HCT116 (cell line): ENCODE results near the gene SLC25A41. TPM values are rescaled to one million over a fixed set of nuclear protein-coding genes. Genes with fewer than 3 reads are reported as not detected.

Source experiments
- ATAC-seq: fragments of 200-7000 bp; cut with Tn5 transposase; 2 replicates; pipeline ENCODE4 v1.9.1; 2020; ENCODE audit warnings: mild to moderate bottlenecking, moderate library complexity
- BruUV-seq: library from RNA; stranded (reverse); fragments of 400-500 nt; replicated peaks from 2 replicates; lab custom pipeline; 2021; lab: Mats Ljungman, UMichigan
- CTCF ChIA-PET: fragments of 300-600 bp; sonication (Branson Sonifier 250); formaldehyde crosslinking; loops from one replicate; lab custom pipeline; 2021; ENCODE audit warnings: antibody characterized with exemption; lab: Charles Lee
- POLR2A ChIA-PET: fragments of 300-600, 350-600 bp; sonication (Branson Sonifier 250); formaldehyde crosslinking; loops from one replicate; lab custom pipeline; 2021; ENCODE audit warnings: antibody characterized with exemption; lab: Charles Lee
- RAD21 ChIA-PET, 2 experiments: fragments of 300-600 bp; sonication (Branson Sonifier 250); formaldehyde crosslinking; loops; one replicate each; lab custom pipeline; 2023; ENCODE audit warnings: low total read pairs in 2 of 2; ENCODE audit not compliant: uncharacterized antibody in 2 of 2, unreplicated experiment in 2 of 2, low non-redundant PET in 1 of 2; lab: Charles Lee
- DNase-seq: peaks from one replicate; pipeline ENCODE4 v3.0.0-alpha.2; 2010; ENCODE audit warnings: low read depth, low spot score
- H2AFZ ChIP-seq: fragments of 200-600 bp; shearing (Covaris generic), sonication (generic); 2 replicates; pipeline ENCODE4 v1.6.1; 2017; ENCODE audit warnings: low read depth, mixed run types, mixed read lengths, antibody characterized with exemption, low read length; ENCODE audit not compliant: poor library complexity, severe bottlenecking
- H3K27ac ChIP-seq: 2 replicates; pipeline ENCODE4 v1.5.1; 2012; ENCODE audit warnings: low read depth, low read length
- H3K27me3 ChIP-seq: fragments of 200-600 bp; sonication (generic); 2 replicates; pipeline ENCODE4 v1.6.1; 2016; ENCODE audit warnings: mixed run types, low read length, mixed read lengths; ENCODE audit not compliant: insufficient read depth
- H3K36me3 ChIP-seq, 2 experiments: fragments of 200-500 bp in 1 of 2; fragments of 200-600 bp in 1 of 2; sonication (Bioruptor generic) in 1 of 2; sonication (generic) in 1 of 2; 2 replicates each; pipeline versions ENCODE4 v1.5.1 to v1.6.1; 2014 to 2016; ENCODE audit warnings: low read length in 2 of 2, inconsistent platforms in 1 of 2, mixed read lengths in 1 of 2, mixed run types in 1 of 2; ENCODE audit not compliant: insufficient read depth in 2 of 2, control insufficient read depth in 1 of 2
- H3K4me1 ChIP-seq, 2 experiments: fragments of 200-600 bp in 1 of 2; sonication (generic) in 1 of 2; 2 replicates each; pipeline versions ENCODE4 v1.5.1 to v1.6.1; 2012 to 2017; ENCODE audit warnings: low read length in 2 of 2, inconsistent platforms in 1 of 2, mild to moderate bottlenecking in 1 of 2, mixed read lengths in 1 of 2, mixed run types in 1 of 2, moderate library complexity in 1 of 2; ENCODE audit not compliant: insufficient read depth in 2 of 2, control insufficient read depth in 1 of 2
- H3K4me2 ChIP-seq: fragments of 200-600 bp; sonication (generic); 2 replicates; pipeline ENCODE4 v1.6.1; 2017; ENCODE audit warnings: mixed run types, low read length, mixed read lengths
- H3K4me3 ChIP-seq, 2 experiments: fragments of 200-600 bp in 1 of 2; sonication (generic) in 1 of 2; replicated peaks in 1 of 2; 2 replicates each; pipeline ENCODE4 v1.5.1; 2011 to 2016; ENCODE audit warnings: low read length in 2 of 2, control low read depth in 1 of 2, low read depth in 1 of 2, mild to moderate bottlenecking in 1 of 2, mixed read lengths in 1 of 2, mixed run types in 1 of 2
- H3K79me2 ChIP-seq: fragments of 200-600 bp; sonication (generic); 2 replicates; pipeline ENCODE4 v1.6.1; 2017; ENCODE audit warnings: mild to moderate bottlenecking, mixed run types, low read length, moderate library complexity, mixed read lengths; ENCODE audit not compliant: insufficient read depth
- H3K9ac ChIP-seq: fragments of 200-600 bp; sonication (generic); 2 replicates; pipeline ENCODE4 v1.6.1; 2016; ENCODE audit warnings: low read length, mixed read lengths
- H3K9me2 ChIP-seq: fragments of 200-600 bp; sonication (generic), shearing (Covaris generic); 2 replicates; pipeline ENCODE4 v1.6.1; 2017; ENCODE audit warnings: mixed run types, mild to moderate bottlenecking, moderate library complexity; ENCODE audit not compliant: insufficient read depth
- H3K9me3 ChIP-seq, 2 experiments: fragments of 200-500 bp in 1 of 2; fragments of 200-600 bp in 1 of 2; sonication (Bioruptor generic) in 1 of 2; sonication (generic) in 1 of 2; 2 replicates each; pipeline ENCODE4 v1.6.1; 2014 to 2017; ENCODE audit warnings: low read length in 2 of 2, mixed read lengths in 2 of 2, inconsistent platforms in 1 of 2, low read depth in 1 of 2, mild to moderate bottlenecking in 1 of 2, mixed run types in 1 of 2, moderate library complexity in 1 of 2; ENCODE audit not compliant: control insufficient read depth in 1 of 2, insufficient read depth in 1 of 2
- H4K20me1 ChIP-seq: fragments of 200-600 bp; sonication (generic), shearing (Covaris generic); 2 replicates; pipeline ENCODE4 v1.6.1; 2017; ENCODE audit warnings: mixed run types, mild to moderate bottlenecking, moderate library complexity; ENCODE audit not compliant: insufficient read depth
- CBX3 ChIP-seq: IDR thresholded peaks from 2 replicates; pipeline ENCODE4 v1.6.1; 2012; ENCODE audit warnings: low read depth
- CTCF ChIP-seq, 3 experiments: fragments of 200-600 bp in 1 of 3; sonication (generic) in 1 of 3; IDR thresholded peaks in 2 of 3; conservative IDR thresholded peaks in 1 of 3; 2 replicates each; pipeline ENCODE4 v1.5.1; 2012 to 2017; ENCODE audit warnings: low read depth in 2 of 3, low read length in 2 of 3, antibody characterized with exemption in 1 of 3, borderline replicate concordance in 1 of 3, control low read depth in 1 of 3, mild to moderate bottlenecking in 1 of 3, mixed read lengths in 1 of 3, mixed run types in 1 of 3, moderate library complexity in 1 of 3; ENCODE audit not compliant: insufficient read depth in 1 of 3
- EGR1 ChIP-seq: IDR thresholded peaks from 2 replicates; pipeline ENCODE4 v1.6.1; 2012; ENCODE audit warnings: low read depth
- ELF1 ChIP-seq: IDR thresholded peaks from 2 replicates; pipeline ENCODE4 v1.6.1; 2012; ENCODE audit warnings: low read depth, borderline replicate concordance
- EZH2 ChIP-seq: fragments of 200-600 bp; sonication (generic); IDR thresholded peaks from 2 replicates; pipeline ENCODE4 v1.6.1; 2017; ENCODE audit warnings: antibody characterized with exemption, mixed run types
- FOSL1 ChIP-seq: IDR thresholded peaks from 2 replicates; pipeline ENCODE4 v1.6.1; 2012; ENCODE audit warnings: low read depth
- JUND ChIP-seq: IDR thresholded peaks from 2 replicates; pipeline ENCODE4 v1.6.1; 2012
- MAX ChIP-seq: IDR thresholded peaks from 2 replicates; pipeline ENCODE4 v1.6.1; 2012
- POLR2A ChIP-seq: IDR thresholded peaks from 2 replicates; pipeline ENCODE4 v1.7.0; 2011; ENCODE audit warnings: borderline replicate concordance; ENCODE audit not compliant: insufficient read depth, insufficient read length; ENCODE audit errors: extremely low read depth
- POLR2AphosphoS5 ChIP-seq: IDR thresholded peaks from 2 replicates; pipeline ENCODE4 v1.6.1; 2011; ENCODE audit warnings: mild to moderate bottlenecking, low read depth, low read length, moderate library complexity
- REST ChIP-seq: IDR thresholded peaks from 2 replicates; pipeline ENCODE4 v1.6.1; 2012; ENCODE audit warnings: low read depth
- SIN3A ChIP-seq: IDR thresholded peaks from 2 replicates; pipeline ENCODE4 v1.6.1; 2012; ENCODE audit warnings: low read depth
- SP1 ChIP-seq: IDR thresholded peaks from 2 replicates; pipeline ENCODE4 v1.6.1; 2012; ENCODE audit warnings: low read depth
- SRF ChIP-seq: IDR thresholded peaks from 2 replicates; pipeline ENCODE4 v1.6.1; 2012; ENCODE audit warnings: low read depth
- TCF7L2 ChIP-seq: IDR thresholded peaks from 2 replicates; pipeline ENCODE4 v1.7.0; 2011; ENCODE audit warnings: borderline replicate concordance, inconsistent platforms; ENCODE audit not compliant: insufficient read depth, insufficient read length; ENCODE audit errors: extremely low read depth
- ZBTB33 ChIP-seq: IDR thresholded peaks from 2 replicates; pipeline ENCODE4 v1.6.1; 2011; ENCODE audit warnings: mild to moderate bottlenecking, low read length, moderate library complexity; ENCODE audit not compliant: insufficient replicate concordance; ENCODE audit errors: extremely low read depth
- ZFX ChIP-seq: fragments of 450-650 bp; IDR thresholded peaks from 2 replicates; pipeline ENCODE4 v1.6.1; 2017
- intact Hi-C: fragments of 100-400 bp; cut with micrococcal nuclease; formaldehyde crosslinking; loops from 2 replicates; pipeline ENCODE4 v1.10.0; 2022
- total RNA-seq: library from RNA; stranded (reverse); gene quantifications from one replicate; pipeline ENCODE4 v1.2.1, GENCODE V29; 2021; ENCODE audit not compliant: unreplicated experiment

SLC25A41 gene
- total RNA-seq, 1 experiment from 2014 or later = 0.93 TPM

GRCh38 chr19:6396305-6396704, 37.3 kb downstream of the SLC25A41 start:
- DNase-seq = no peak
- TF ChIP-seq FOSL1 = no peak
- TF ChIP-seq REST = no peak
- TF ChIP-seq CBX3 = no peak
- no peak for TF ChIP-seq ZFX
- no peak for TF ChIP-seq SP1
- no peak for TF ChIP-seq ZBTB33
- TF ChIP-seq POLR2AphosphoS5 = no peak
- no peak for TF ChIP-seq EGR1
- no peak for TF ChIP-seq EZH2
- TF ChIP-seq JUND = no peak
- TF ChIP-seq SRF = no peak
- TF ChIP-seq TCF7L2 = no peak
- TF ChIP-seq POLR2A = no peak
- TF ChIP-seq MAX = no peak
- TF ChIP-seq SIN3A = no peak
- TF ChIP-seq CTCF (IDR thresholded peaks at IDR 0.05 in 2 of 3, conservative IDR thresholded peaks at IDR 0.05 in 1 of 3; ENCODE audit: borderline replicate concordance in 1 of 3, insufficient read depth in 1 of 3, low read depth in 2 of 3, low read length in 2 of 3) = no peak
- no peak for TF ChIP-seq ELF1
- POLR2A ChIA-PET = no interaction called here
- intact Hi-C loops = no loop called here
- RAD21 ChIA-PET = no interaction called here
- Histone ChIP-seq H3K27me3 (no peaks in the 10 kb centered on the region), H3K9me3 (no peaks in the 10 kb centered on the region), H3K9me2 (no peaks in the 10 kb centered on the region), H3K4me3 (no peak overlapping the region), H3K4me1 (peaks cover 8 to 21% of the 10 kb centered on the region in 2 experiments), H3K9ac (no peak overlapping the region), H3K4me2 (no peak overlapping the region), H3K79me2 (peaks cover 17% of the 10 kb centered on the region), H4K20me1 (no peaks in the 10 kb centered on the region), H3K36me3 (peaks cover 0 to 3% of the 10 kb centered on the region in 2 experiments; a peak in 2 of 4 replicates), H2AFZ (no peak overlapping the region), H3K27ac (no peak overlapping the region)
- BruUV-seq = no TSS peak
- CTCF ChIA-PET = no interaction called here
- no peak for ATAC-seq
